ENCODE results near the gene SCAMP4.

Gene SCAMP4

DNA sequence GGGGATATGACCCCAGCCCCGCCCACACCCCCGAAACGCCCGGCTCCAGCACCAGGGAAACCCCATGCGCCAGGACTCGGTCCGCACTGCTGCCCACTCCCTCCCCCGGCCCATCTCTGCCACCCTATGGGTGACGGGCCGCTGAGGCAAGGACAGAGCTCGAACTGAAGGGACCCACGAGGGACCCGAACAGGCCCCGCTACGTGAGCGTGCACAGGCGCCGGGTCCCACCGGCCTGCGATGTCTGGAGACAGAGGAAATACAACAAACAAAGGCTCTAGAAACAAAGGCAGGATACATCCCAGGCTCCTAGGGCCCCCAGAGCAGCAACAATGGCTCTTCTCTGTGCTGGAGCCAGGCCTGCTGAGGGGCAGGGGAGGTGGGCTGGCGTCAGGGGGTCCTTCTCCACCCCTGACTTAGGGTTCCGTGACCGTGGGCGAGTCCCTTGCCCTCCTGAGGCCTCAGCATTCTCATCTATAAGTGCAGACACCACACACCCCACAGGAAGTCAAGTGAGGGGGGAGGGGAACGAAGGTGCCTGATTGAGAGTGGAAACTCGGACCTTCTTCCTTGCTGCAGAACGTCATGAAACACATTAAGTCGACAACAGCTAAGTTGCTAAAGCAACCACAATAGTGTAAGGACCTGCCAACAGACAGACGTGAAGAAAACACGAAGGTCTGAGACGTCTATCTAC, 23.0 kb upstream of the SCAMP4 start:
- Histone ChIP-seq H3K4me3 (ENCODE audit: low read depth, low read length) (no peak overlapping the region), H3K4me1 (ENCODE audit: control insufficient read depth, insufficient read depth, low read length) (peaks cover 17% of the 10 kb centered on the region), H3K27ac (ENCODE audit: extremely low read depth, low read depth, low read length) (0 out of 2 replicates have a peak overlapping the region, but pooled peaks have one; percentile 24), H3K36me3 (ENCODE audit: control insufficient read depth in 2 of 2, insufficient read depth in 1 of 2, low read length in 2 of 2) (peaks cover 0 to 17% of the 10 kb centered on the region in 2 experiments; a peak in 1 of 3 replicates), H3K9me3 (ENCODE audit: control insufficient read depth, insufficient read depth, low read depth, low read length) (no peaks in the 10 kb centered on the region)
- ChIA-PET POLR2A (no interaction called here), CTCF (no interaction called here)
- TF ChIP-seq EGR2 (tag by site-specific recombination; IDR thresholded peaks at IDR 0.05; ENCODE audit: low read depth) (0 out of 2 replicates have a peak, but pooled peaks have one; percentile 11), ZSCAN30 (tag by site-specific recombination; IDR thresholded peaks at IDR 0.05) (no peak), ZNF837 (tag by site-specific recombination; IDR thresholded peaks at IDR 0.05) (no peak), ZNF600 (tag by site-specific recombination; IDR thresholded peaks at IDR 0.05) (peak; percentile 20), ZNF645 (tag by site-specific recombination; IDR thresholded peaks at IDR 0.05) (no peak), KLF7 (tag by site-specific recombination; IDR thresholded peaks at IDR 0.05; ENCODE audit: borderline replicate concordance) (no peak), ZFHX2 (tag by site-specific recombination; conservative IDR thresholded peaks at IDR 0.05) (peak; percentile 41; the same call in 1 of the 2 replicates), ZNF677 (tag by site-specific recombination; IDR thresholded peaks at IDR 0.05) (no peak)
- TF ChIP-seq, protein P1, sequence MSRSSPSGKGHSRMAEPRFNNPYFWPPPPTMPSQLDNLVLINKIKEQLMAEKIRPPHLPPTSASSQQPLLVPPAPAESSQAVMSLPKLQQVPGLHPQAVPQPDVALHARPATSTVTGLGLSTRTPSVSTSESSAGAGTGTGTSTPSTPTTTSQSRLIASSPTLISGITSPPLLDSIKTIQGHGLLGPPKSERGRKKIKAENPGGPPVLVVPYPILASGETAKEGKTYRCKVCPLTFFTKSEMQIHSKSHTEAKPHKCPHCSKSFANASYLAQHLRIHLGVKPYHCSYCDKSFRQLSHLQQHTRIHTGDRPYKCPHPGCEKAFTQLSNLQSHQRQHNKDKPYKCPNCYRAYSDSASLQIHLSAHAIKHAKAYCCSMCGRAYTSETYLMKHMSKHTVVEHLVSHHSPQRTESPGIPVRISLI (tag by site-specific recombination; IDR thresholded peaks at IDR 0.05) = no peak

DNA sequence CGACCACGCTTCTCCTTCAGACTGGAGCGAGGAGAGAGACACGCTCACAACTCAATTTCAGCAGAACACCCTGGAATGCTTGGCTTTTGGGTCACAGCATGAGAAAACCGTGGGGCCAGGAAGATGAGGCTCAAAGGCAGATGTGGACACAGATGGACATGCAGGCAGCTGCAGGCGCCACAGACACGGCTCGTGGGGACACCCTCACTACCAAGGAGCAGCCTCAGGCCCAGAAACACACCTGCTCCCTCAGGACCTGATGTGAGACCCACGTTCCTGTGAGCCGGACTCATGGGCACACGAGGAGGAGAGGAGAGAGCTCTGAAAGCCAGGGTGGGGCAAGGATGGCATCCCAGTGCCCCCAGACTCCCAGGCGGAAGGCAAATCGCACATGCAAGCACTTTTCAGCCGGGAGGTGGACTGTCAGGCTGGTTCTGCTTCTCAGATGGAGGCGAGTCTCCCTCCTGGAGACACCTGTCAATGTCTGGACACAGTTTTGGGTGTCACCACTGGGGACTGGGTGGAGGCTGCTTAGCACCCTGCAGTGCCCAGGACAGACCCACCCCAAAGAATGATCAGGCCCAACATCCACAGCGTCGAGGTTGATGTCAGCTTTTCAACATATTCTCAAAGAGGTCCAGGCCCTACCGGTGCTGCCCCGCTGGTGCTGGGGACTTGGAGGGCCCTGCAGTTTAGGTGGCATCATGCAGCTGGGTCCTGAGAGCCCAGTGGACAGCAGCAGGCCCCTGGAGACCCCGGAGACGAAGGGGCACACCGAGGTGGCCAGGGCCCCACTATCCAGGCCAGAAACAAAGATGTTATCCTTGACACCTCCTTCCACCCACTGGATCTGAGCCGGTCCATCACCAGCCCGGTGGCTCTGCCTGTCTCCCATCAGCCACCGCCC, 22.2 kb upstream of the SCAMP4 start:
- Histone ChIP-seq H3K9me3 (ENCODE audit: control insufficient read depth, insufficient read depth, low read depth, low read length) (no peaks in the 10 kb centered on the region), H3K36me3 (ENCODE audit: control insufficient read depth in 2 of 2, insufficient read depth in 1 of 2, low read length in 2 of 2) (peaks cover 0 to 17% of the 10 kb centered on the region in 2 experiments; a peak in 1 of 3 replicates), H3K27ac (ENCODE audit: extremely low read depth, low read depth, low read length) (0 out of 2 replicates have a peak overlapping the region, but pooled peaks have one; percentile 24), H3K4me3 (ENCODE audit: low read depth, low read length) (no peak overlapping the region), H3K4me1 (ENCODE audit: control insufficient read depth, insufficient read depth, low read length) (peaks cover 17% of the 10 kb centered on the region)
- ChIA-PET POLR2A (no interaction called here), CTCF (interaction anchor here (0.7 to 1.1 kb wide), 3 partner anchors 34 to 47 kb away, joined by 3 to 4 read pairs (median 3); no protein-coding TSS in a partner anchor)
- TF ChIP-seq, protein P2, sequence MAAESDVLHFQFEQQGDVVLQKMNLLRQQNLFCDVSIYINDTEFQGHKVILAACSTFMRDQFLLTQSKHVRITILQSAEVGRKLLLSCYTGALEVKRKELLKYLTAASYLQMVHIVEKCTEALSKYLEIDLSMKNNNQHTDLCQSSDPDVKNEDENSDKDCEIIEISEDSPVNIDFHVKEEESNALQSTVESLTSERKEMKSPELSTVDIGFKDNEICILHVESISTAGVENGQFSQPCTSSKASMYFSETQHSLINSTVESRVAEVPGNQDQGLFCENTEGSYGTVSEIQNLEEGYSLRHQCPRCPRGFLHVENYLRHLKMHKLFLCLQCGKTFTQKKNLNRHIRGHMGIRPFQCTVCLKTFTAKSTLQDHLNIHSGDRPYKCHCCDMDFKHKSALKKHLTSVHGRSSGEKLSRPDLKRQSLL (tag by site-specific recombination; IDR thresholded peaks at IDR 0.05) = 0 out of 2 replicates have a peak, but pooled peaks have one; percentile 22
- no peak for TF ChIP-seq ZNF473 (tag by site-specific recombination; IDR thresholded peaks at IDR 0.05)

GRCh38 chr19:1883784-1884183, 21.4 kb upstream of the SCAMP4 start:
- H3K4me3 ChIP-seq (ENCODE audit: low read depth, low read length) = peak overlapping the region; percentile 65
- H3K4me1 ChIP-seq (ENCODE audit: control insufficient read depth, insufficient read depth, low read length) = peaks cover 17% of the 10 kb centered on the region
- H3K36me3 ChIP-seq (ENCODE audit: control insufficient read depth in 2 of 2, insufficient read depth in 1 of 2, low read length in 2 of 2) = peaks cover 0 to 17% of the 10 kb centered on the region in 2 experiments; a peak in 1 of 3 replicates
- ChIA-PET POLR2A (interaction anchor here (2.7 kb wide), 1 partner anchor 8 kb away, joined by 22 read pairs; no protein-coding TSS in a partner anchor), CTCF (interaction anchor here (0.7 to 1.1 kb wide), 3 partner anchors 35 to 46 kb away, joined by 3 to 4 read pairs (median 3); no protein-coding TSS in a partner anchor)
- H3K9me3 ChIP-seq (ENCODE audit: control insufficient read depth, insufficient read depth, low read depth, low read length) = no peaks in the 10 kb centered on the region
- H3K27ac ChIP-seq (ENCODE audit: extremely low read depth, low read depth, low read length) = no peak overlapping the region
- no peak for TF ChIP-seq ZNF514 (tag by site-specific recombination; IDR thresholded peaks at IDR 0.05)
- TF ChIP-seq KLF9 (tag by site-specific recombination; IDR thresholded peaks at IDR 0.05; ENCODE audit: low read depth) = no peak
- 0 out of 2 replicates have a peak, but pooled peaks have one; percentile 29 for TF ChIP-seq ZNF600 (tag by site-specific recombination; IDR thresholded peaks at IDR 0.05)
- TF ChIP-seq ZNF549 (tag by site-specific recombination; IDR thresholded peaks at IDR 0.05) = no peak
- no peak for TF ChIP-seq ZNF621 (tag by site-specific recombination; IDR thresholded peaks at IDR 0.05)
- TF ChIP-seq ZNF146 (tag by site-specific recombination; IDR thresholded peaks at IDR 0.05) = no peak
- no peak for TF ChIP-seq ZNF785 (tag by site-specific recombination; IDR thresholded peaks at IDR 0.05)
- no peak for TF ChIP-seq ZNF645 (tag by site-specific recombination; IDR thresholded peaks at IDR 0.05)
- TF ChIP-seq, protein P3, sequence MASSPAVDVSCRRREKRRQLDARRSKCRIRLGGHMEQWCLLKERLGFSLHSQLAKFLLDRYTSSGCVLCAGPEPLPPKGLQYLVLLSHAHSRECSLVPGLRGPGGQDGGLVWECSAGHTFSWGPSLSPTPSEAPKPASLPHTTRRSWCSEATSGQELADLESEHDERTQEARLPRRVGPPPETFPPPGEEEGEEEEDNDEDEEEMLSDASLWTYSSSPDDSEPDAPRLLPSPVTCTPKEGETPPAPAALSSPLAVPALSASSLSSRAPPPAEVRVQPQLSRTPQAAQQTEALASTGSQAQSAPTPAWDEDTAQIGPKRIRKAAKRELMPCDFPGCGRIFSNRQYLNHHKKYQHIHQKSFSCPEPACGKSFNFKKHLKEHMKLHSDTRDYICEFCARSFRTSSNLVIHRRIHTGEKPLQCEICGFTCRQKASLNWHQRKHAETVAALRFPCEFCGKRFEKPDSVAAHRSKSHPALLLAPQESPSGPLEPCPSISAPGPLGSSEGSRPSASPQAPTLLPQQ (tag by site-specific recombination; IDR thresholded peaks at IDR 0.05) = no peak
- TF ChIP-seq ZSCAN16 (tag by site-specific recombination; IDR thresholded peaks at IDR 0.05) = no peak

Data from HEK293 (cell line).